Activated CD4-positive, alpha-beta T cell treated with anti-CD3 and anti-CD28 coated beads, Interleukin-2, Interleukin-4, amounts not matched to agents 100 ng/mL and 50 ng/mL, durations not matched to agents 16 hours and 8 hours (primary cell): Measurements from ENCODE around the gene KLHL13.
"Not testable (repeated sequence)": the region's sequence is repeated elsewhere in the genome, so short reads cannot be mapped to it uniquely, and the experiment has no call there.

Source experiments
- DNase-seq: peaks from one replicate; pipeline ENCODE4 v3.0.0-alpha.2; 2020; ENCODE audit warnings: low spot score

Gene KLHL13, protein sequence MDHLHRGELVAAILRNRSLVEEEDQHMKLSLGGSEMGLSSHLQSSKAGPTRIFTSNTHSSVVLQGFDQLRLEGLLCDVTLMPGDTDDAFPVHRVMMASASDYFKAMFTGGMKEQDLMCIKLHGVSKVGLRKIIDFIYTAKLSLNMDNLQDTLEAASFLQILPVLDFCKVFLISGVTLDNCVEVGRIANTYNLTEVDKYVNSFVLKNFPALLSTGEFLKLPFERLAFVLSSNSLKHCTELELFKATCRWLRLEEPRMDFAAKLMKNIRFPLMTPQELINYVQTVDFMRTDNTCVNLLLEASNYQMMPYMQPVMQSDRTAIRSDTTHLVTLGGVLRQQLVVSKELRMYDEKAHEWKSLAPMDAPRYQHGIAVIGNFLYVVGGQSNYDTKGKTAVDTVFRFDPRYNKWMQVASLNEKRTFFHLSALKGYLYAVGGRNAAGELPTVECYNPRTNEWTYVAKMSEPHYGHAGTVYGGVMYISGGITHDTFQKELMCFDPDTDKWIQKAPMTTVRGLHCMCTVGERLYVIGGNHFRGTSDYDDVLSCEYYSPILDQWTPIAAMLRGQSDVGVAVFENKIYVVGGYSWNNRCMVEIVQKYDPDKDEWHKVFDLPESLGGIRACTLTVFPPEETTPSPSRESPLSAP

DNA sequence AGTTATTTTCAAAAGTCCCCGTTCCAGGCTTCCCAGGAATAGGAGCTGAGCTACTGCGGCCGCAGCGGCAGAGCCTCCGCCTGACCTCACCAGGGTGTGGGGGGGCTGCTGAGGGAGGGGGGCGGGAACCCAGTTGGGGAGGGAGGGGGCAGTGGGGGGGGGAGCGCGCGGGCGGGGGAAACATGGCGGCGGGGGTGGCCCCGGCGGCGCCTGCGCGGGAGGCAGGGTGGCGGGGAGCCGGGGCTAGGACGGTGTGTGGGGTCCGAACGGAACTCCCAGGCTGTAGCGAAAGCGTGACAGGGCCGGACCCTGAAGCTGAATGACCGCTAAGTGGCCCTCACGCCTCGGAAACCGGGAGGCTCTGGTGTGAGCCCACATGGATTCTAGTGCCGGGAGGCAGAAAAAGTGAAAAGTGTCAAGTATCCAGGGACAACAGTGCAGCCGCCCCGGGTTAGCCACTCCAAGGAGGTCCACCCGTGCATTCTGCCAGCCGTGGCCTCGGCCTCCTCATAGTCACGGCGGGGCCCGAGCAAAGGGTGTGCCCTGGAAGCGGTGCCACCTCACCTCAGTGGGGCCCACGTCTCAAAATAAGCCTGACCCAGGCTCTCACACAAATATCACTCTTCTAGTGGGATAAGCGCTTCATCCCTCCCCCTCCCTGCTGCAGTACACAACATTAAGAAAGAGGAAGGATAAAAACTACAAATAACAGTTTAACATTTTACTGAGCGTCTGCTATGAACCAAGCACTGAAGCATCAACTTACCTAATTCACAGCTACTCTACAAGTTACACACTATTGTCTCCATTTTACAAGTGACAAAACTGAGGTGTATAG is at the start of gene KLHL13:
Gene KLHL13 (minus strand): TSS at position 98 of the 838 bp plus-strand sequence. CDS start 88,337 bp downstream, outside the sequence.
- DNase-seq, result no peak

DNA sequence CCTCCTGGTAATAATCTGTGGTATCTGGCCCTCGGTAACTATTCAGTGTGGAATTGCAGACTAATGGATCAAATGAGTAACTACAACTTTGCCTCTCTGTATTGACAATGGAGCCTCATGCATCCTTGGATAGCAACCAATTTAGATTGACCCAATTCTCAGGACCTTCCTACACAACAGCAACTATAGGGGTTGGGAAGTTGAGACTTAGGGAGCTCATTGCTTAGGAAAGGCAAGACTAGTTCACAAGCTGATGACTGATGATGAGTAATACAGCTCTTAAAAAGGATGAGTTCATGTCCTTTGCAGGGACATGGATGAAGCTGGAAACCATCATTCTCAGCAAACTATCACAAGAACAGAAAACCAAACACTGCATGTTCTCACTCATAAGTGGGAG is 47.5 kb upstream of the KLHL13 start:
- no peak for DNase-seq

DNA sequence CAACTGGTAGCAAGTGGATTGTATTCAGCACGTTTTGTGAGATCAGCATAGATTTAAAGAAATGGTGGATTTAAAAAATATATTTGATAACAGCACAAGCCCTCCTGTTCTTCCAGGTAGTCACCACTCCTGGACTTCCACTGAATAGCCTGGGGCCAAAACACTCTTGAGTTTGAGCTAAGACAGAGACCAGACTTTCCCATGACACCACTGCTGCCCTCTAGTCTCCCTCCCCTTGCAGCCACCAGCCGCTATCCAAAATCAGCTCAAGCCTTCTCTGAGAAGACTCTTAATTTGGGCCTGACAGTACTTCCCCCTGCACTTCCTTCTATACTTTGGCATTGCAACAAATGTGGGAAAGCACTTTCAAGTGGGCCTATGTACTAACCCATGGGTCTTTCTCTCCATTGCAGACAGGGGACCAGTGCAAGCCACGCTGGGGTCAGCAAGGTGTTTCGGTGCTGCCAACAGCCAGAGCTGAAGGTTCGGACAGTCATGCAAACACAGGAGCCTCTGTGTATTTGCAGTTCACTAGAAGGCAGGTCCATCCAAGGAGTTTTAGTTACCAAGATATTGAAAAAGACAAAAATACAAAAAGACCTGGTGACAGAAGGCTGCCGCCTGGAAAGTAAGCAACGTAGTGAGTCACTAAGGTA is 40.5 kb upstream of the KLHL13 start:
- DNase-seq, result no peak

DNA sequence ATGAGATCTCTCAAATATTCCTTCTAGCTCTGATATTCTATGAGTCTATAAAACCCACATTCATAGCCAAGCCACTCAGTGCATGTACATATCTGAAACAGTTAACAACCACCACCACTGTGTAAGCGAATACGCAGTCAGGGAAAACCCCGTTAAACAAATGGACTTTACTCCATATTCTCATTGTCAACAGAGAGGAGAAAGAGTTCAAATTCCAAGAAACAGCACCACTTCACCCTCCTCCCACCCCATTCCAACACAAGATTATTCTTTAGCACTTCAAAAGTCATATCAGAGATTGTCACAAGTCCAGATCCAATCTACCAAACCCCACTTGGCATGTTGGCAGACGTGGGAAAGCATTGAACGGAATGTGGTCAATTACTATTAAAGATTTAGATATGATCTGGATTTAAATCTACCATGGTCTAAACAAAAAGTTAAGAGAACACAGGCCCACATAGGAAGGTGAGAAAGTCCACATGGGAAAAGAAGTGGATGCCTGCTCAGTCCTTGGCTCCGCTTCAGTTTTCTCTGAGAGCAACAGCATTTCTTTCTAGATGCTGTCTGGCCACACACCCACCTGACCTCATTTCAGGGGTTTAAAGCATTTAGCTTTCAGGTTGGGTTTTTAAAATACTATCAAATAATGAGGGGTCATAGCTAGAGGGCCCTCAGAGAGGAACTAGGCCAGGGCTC is 39.8 kb upstream of the KLHL13 start:
- no peak for DNase-seq

DNA sequence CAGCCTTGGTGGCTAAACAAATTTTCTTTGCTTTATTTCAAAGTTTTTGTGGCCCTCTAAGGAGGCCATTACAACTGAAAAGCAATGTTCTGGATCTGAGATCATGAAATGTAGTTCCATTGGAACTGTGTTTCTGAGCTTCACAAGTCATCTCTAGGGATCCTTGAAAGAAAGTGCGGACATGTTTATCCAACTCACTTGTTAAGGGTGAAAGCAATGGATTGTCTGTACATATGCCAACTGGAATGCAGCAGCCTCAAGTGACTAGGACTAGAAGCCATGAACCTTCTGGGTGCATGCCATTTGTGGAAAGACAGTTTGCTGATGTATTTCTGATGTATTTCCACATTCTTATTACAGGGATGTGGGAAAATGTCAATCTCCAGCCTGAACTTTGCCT is 36.7 kb upstream of the KLHL13 start:
- DNase-seq, result no peak

DNA sequence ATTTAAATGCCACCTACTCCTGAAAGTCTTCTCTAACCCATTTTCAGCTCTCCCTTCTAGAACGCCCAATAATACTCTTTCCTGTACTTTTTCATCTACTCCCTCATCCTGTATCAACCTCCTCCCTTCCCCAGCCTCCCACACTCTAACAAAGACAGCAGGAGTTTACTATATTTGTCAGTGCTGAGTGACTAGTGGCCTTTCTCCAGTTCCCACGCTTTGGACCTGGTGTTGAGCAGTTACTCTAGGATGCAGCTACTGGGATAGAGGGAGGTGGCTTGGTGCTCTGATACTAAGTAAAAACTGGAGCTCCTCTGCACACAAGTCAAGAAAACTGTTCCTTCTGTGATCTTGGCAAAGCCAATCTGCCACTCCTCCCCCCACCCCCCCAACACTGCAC is 36.1 kb upstream of the KLHL13 start:
- no peak for DNase-seq

DNA sequence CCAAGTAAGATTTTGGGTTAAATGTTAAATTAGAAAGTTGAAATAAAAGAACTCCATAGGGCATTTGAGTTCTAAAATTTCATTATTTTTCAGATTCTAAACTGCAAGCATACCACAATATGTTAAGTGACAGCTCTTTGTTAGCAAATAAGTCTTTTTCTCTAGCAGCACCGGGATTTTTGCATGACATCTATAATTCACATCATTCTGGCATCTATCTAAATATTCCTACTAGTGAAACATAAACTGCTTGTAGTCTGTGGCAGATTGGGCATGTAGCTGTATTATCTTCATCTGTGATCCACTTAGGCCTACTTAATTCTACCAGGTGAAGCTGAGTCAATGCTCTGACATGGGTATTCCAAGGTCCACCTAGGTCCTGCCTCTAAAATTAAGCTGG is 32.1 kb upstream of the KLHL13 start:
- DNase-seq, result no peak

DNA sequence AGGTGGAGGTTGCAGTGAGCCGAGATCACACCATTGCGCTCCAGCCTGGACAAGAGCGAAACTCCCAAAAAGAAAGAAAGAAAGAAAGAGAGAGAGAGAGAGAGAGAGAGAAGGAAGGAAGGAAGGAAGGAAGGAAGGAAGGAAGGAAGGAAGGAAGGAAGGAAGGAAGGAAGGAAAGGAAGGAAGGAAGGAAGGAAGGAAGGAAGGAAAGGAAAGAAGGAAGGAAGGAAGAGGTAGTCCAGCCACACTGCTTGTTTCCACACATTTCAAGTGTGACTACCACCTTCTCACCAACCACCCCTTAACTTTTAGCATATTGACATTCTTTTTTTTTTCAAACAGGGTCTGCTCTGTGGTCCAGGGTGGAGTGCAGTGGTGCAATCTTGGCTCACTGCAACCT is 31.2 kb upstream of the KLHL13 start:
- DNase-seq, result not testable (repeated sequence)

DNA sequence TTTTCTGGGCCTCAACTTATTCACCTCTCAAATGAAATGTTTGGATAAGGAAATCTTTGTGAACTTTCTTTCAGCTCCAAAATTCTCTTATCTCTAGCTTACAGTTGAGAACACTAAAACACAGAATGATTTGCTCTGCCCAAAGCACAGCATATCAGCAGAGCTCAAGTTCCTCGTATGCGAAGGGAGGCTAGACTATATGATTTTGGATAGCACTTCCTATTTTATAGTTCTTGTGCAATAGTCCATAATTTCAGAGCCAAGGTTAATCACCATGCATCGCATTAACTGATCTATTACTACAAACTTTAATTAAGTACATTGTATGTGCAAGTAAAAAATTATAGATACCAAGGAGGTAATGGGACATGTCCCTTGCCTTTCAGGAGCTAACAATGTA is 27.0 kb upstream of the KLHL13 start:
- no peak for DNase-seq

DNA sequence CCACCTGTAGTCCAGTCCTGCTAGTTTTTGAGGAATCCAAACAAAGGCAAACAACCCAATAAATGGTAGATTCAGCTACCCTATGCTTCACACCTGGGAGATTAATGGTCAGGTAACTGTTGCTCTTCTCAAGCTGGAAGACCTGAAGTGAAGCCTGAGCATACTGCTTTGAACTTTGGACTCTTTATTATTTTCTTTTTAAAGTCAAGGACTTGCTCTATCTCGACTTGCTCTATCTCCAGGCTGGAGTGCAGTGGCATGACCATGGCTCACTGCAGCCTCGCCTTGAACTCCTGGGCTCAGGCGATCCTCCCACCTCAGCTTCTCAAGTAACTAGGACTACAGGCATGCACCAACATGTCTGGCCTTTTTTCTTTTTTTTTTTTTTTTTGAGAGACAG is 14.7 kb upstream of the KLHL13 start:
- DNase-seq, result no peak

DNA sequence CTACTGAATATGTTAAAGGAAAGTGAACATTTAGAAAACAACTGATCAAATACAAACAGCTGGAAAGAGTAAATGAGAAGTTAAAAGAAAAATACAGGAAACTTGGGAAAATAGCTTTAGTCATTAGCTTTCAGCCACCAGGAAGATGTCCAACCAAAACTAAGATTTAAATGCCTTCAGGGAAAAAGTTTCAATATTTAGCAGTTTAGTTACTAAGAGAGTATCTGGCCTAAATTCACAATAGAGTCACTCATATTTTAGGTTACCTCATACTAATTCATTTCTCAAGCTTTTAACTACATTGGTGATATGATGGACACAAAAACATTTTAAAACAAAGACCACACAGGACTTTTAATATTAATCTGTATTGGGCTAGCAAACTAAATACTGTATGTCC is 13.1 kb upstream of the KLHL13 start:
- no peak for DNase-seq

DNA sequence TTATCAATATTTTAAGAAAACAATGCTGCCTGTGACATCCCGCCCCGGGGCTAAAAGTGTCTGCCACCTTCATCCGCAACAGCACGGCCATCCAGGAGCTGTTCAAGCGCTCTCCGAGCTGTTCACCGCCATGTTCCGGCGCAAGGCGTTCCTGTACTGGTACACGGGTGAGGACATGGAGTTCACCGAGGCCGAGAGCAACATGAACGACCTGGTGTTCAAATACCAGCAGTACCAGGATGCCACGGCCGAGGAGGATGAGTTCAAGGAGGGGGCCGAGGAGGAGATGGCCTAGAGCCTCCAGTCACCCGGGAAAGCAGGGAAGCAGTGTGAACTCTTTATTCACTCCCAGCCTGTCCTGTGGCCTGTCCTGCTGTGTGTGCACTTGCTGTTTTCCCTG is 12.1 kb upstream of the KLHL13 start:
- no peak for DNase-seq

DNA sequence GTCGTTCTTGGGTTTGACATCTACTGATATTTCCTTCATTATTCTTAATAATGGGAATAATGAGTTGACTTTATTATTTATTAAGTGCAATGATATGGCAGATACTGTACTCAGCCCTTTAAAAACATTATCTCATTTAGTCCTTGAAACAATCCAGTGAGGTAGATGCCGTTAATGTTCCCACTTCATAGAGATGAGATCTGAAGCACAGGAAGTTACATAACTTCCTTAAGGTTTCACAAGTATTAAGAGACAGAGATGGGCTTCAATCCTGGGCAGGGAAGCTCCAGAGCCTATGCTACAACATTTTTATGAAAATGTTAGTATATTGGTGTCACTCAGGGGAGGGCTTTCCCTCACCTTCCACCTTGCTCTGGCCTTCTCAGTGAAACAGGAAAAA is 9.7 kb upstream of the KLHL13 start:
- DNase-seq, result no peak

DNA sequence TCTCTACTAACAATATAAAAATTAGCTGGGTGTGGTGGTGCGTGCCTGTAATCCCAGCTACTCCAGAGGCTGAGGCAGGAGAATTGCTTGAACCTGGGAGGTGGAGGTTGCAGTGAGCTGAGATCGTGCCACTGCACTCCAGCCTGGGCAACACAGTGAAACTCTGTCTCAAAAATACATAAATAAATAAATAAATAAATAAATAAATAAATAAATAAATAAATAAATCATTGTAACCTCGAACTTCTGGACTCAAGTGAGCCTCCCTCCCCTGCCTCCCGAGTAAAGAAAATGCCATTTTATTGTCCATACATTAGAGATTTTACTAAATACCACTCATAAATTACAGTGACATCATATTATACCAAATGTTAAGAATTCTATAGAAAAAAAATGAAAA is 7.6 kb upstream of the KLHL13 start:
- not testable (repeated sequence) for DNase-seq

DNA sequence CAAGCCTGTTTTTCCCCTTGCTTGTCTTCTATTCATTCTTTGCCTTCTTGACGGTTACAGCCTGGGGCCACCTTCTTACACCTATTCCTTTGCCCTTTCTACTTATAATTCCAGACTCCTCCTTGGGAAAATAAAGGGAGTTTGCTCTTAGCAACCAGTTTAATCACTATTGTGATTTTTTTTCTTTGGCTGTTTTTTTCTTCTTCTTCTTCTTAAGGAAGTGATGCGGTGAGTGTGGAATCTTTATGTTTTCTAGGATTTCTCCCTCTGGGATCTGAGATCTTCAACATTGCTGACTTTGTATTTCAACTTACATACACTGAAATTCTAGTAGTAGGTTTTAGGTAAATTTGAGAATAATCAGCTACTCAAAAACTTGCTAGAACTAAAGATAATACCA is 1.1 kb upstream of the KLHL13 start:
- no peak for DNase-seq

DNA sequence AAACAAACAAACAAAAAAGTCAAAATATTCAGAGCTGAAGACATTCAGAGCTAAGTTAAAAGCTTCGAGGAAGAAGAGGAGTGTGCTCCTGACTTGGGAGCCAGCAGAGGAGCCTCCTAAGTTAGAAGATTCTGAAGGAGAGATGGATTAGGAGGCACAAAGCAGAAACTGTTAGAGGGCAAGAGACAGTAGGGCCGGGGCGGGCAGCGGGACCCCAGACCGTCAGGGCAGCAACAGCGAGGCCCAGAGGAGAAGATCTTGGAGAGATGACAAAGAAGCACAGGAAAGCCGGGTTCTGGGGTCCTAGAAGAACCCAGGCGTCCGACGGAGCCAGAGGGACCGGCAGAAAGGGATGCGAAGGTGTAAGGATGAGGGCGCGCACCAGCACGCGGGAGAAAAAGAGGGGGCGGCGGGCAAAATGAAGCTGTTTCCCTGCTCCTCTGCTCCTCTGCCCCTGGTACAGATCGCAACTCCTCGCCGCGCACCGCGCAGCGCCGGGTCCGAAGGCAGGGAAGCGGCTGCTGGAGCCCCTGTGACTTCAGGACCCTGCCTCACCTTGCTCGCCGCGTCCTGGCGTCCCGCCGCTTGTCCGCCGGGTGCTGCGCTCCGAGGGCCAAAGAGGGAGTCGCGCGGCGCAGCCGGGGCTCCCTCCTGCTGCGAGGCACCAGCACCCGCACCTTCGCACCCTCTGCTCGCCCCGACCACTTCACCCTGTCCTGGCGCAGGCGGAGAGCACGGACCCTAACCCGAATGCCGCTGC is 477 bp downstream of the KLHL13 start:
- no peak for DNase-seq

DNA sequence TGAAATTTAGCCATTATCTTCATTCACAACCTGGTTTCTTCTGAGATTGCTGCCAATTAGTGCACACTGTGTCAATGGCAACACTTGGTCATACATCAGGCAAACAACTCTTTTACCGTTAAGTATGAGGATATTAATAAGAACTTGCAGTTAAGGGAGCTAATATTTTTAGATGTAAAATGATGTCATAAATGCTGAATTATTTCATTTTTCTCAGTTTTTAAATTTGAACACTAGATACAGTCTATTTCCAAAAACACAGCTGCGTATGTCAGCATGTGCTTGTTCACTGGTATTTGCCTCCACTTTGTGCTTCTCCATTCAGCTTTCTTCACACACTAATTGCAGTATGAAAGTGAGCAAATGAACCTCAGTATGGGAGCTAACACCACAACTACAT is 1.6 kb downstream of the KLHL13 start:
- no peak for DNase-seq

DNA sequence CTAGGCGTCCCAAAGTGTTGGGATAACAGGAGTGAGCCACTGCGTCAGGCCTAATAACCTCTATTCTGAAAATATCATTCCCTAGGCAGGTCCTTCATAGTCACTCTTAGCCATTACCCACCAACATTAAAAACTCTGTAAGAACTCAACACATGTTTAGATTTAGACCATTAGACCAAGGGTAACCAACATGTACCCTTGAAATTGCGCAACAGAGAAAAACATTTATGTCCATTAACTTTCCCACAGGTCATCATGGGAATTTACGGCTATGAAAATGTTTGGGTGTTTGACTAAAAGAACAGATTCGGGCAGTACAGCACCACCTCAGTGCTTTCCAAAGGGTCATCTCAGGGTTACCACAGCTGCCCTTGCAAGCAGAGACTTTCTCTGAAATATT is 7.5 kb downstream of the KLHL13 start:
- no peak for DNase-seq

DNA sequence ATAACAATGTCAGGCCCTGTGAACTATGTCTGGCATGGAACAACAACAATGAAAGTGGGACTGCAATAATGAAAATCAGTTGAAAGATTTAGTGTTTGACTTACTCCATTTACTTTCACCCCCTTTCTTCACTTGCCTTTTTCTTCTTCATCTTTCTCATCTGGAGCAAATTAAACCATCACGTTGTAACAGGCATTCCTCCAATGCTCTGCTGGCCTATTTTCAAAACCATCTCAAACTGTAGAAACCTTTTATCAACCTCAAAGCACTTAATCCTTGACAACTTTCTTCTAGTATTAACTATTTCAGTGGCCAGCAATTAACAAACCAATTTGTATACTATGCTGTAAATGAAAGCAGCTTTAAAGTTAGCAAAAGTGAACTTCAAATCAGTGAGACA is 8.3 kb downstream of the KLHL13 start:
- no peak for DNase-seq

DNA sequence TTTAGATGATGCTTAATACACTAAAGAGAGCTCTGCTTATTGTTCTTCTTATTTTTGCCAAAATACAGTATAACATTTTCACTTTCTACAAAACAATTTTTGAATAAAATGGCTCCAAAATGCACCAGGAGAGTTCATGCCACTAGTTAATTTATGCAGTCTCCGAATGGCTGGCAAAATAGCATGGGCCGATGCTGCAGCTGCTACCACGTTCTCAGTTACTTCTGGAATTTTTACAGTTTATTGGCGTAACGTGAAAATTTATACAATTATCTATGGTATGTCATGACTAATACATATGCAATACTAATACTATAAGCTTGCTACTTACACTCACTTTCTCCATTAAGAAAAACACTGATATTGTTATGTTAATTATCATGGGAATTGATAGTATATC is 16.5 kb downstream of the KLHL13 start:
- DNase-seq, result no peak

DNA sequence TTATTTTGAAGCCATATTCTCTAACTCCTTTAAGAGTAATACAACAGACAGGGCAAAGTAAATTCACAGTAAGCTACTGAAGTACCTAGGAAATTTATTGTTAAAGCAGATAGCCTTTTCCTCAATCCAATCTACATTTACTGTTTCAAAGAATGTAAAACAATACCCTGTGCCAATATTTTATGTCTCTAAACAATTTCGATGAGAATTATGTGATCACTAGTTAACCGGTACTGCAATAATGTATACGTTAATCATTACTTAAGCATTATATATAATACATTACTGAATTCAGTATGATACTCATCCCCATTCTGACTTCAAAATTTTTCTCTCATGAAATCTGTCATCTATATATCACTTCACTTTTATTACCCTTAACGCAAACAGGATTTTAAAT is 28.5 kb downstream of the KLHL13 start:
- DNase-seq, result no peak
